Large intestine (tissue), 12 donors: ENCODE measurements around the gene RFC2. TPM values are rescaled to one million over a fixed set of nuclear protein-coding genes. Genes with fewer than 3 reads are reported as not detected.

Experiments
- DNase-seq, 2 donors: peaks; one replicate each; pipeline versions ENCODE4 v3.0.0 to v3.0.0-alpha.2; 2013
- H3K27ac ChIP-seq: one replicate; pipeline ENCODE4 v1.5.1; 2013; ENCODE audit warnings: low read length
- H3K27me3 ChIP-seq: 2 replicates; pipeline ENCODE4 v1.6.1; 2013; ENCODE audit warnings: low read length; ENCODE audit not compliant: control insufficient read depth, insufficient read depth
- H3K36me3 ChIP-seq: 2 replicates; pipeline ENCODE4 v1.6.1; 2013; ENCODE audit warnings: low read length; ENCODE audit not compliant: control insufficient read depth, insufficient read depth
- H3K4me1 ChIP-seq: one replicate; pipeline ENCODE4 v1.6.1; 2013; ENCODE audit warnings: low read length; ENCODE audit not compliant: control insufficient read depth, insufficient read depth
- H3K4me3 ChIP-seq: one replicate; pipeline ENCODE4 v1.5.1; 2013; ENCODE audit warnings: low read length
- H3K9me3 ChIP-seq: one replicate; pipeline ENCODE4 v1.6.1; 2013; ENCODE audit warnings: mild to moderate bottlenecking, low read depth, low read length, moderate library complexity; ENCODE audit not compliant: control insufficient read depth
- WGBS: methylation state at CpG from one replicate; pipeline ENCODE4 v1.1.5; 2013; ENCODE audit warnings: low lambda C conversion rate; ENCODE audit not compliant: insufficient coverage; 5-methylcytosine and 5-hydroxymethylcytosine counted together
- long read RNA-seq, 11 donors: transcript quantifications; one replicate each; lab custom pipeline, GENCODE V29; 2026
- polyA plus RNA-seq: library from polyadenylated mRNA; unstranded; fragments of 120-200 nt; gene quantifications from one replicate; pipeline ENCODE4 v1.2.1, GENCODE V29; 2013

The RFC2 gene
- polyA plus RNA-seq: 19.5 TPM
- long read RNA-seq, donor 1, transcript RFC2-201 (11 exons, 1,695 nt): major isoform, 5 of 6 reads
- long read RNA-seq, donor 1, partial matches to known transcripts: 0 of 6 reads
- long read RNA-seq, donor 1, other reads (novel, unspliced or antisense): 0 of 6 reads
- long read RNA-seq, donor 2, transcript RFC2-201 (11 exons, 1,695 nt): major isoform, 5 of 7 reads
- long read RNA-seq, donor 2, partial matches to known transcripts: 0 of 7 reads
- long read RNA-seq, donor 2, other reads (novel, unspliced or antisense): 0 of 7 reads
- long read RNA-seq, donor 3, transcript RFC2-201 (11 exons, 1,695 nt): major isoform, 7 of 7 reads
- long read RNA-seq, donor 3, partial matches to known transcripts: 0 of 7 reads
- long read RNA-seq, donor 3, other reads (novel, unspliced or antisense): 0 of 7 reads
- long read RNA-seq, donor 4, partial matches to known transcripts: 0 of 1 reads
- long read RNA-seq, donor 4, other reads (novel, unspliced or antisense): 0 of 1 reads
- long read RNA-seq, donor 5, transcript RFC2-201 (11 exons, 1,695 nt): major isoform, 5 of 5 reads
- long read RNA-seq, donor 5, partial matches to known transcripts: 0 of 5 reads
- long read RNA-seq, donor 5, other reads (novel, unspliced or antisense): 0 of 5 reads
- long read RNA-seq, donor 6, transcript RFC2-201 (11 exons, 1,695 nt): major isoform, 8 of 8 reads
- long read RNA-seq, donor 6, partial matches to known transcripts: 0 of 8 reads
- long read RNA-seq, donor 6, other reads (novel, unspliced or antisense): 0 of 8 reads
- long read RNA-seq, donor 7, partial matches to known transcripts: 0 of 3 reads
- long read RNA-seq, donor 7, other reads (novel, unspliced or antisense): 0 of 3 reads
- long read RNA-seq, donor 8, transcript RFC2-201 (11 exons, 1,695 nt): major isoform, 7 of 7 reads
- long read RNA-seq, donor 8, partial matches to known transcripts: 0 of 7 reads
- long read RNA-seq, donor 8, other reads (novel, unspliced or antisense): 0 of 7 reads
- long read RNA-seq, donor 9, partial matches to known transcripts: 0 of 2 reads
- long read RNA-seq, donor 9, other reads (novel, unspliced or antisense): 0 of 2 reads
- long read RNA-seq, donor 10, transcript RFC2-201 (11 exons, 1,695 nt): major isoform, 7 of 14 reads
- long read RNA-seq, donor 10, partial matches to known transcripts: 7 of 14 reads
- long read RNA-seq, donor 10, other reads (novel, unspliced or antisense): 0 of 14 reads
- long read RNA-seq, donor 11, transcript RFC2-201 (11 exons, 1,695 nt): major isoform, 8 of 8 reads
- long read RNA-seq, donor 11, partial matches to known transcripts: 0 of 8 reads
- long read RNA-seq, donor 11, other reads (novel, unspliced or antisense): 0 of 8 reads

GRCh38 chr7:74254129-74254857 is at the start of gene RFC2:
Gene RFC2 (minus strand): TSS chr7:74254399. CDS start chr7:74254383, 16 bp downstream.
- no CpG with 5 or more reads among the region's 75 CpGs for WGBS

GRCh38 chr7:74302745-74303221 is 48.6 kb upstream of the RFC2 start:
- Histone ChIP-seq H3K36me3 (no peaks in the 10 kb centered on the region), H3K4me1 (no peaks in the 10 kb centered on the region), H3K4me3 (no peak overlapping the region), H3K27me3 (no peaks in the 10 kb centered on the region), H3K27ac (no peak overlapping the region), H3K9me3 (no peaks in the 10 kb centered on the region)
- DNase-seq: no peak
- WGBS: no CpG with 5 or more reads among the region's 10 CpGs

More at GRCh38 chr7:74254129-74254857, at the start of gene RFC2:
- Histone ChIP-seq H3K4me1 (peaks cover 6% of the 10 kb centered on the region), H3K36me3 (peaks cover 17% of the 10 kb centered on the region), H3K9me3 (no peaks in the 10 kb centered on the region), H3K27me3 (no peaks in the 10 kb centered on the region), H3K4me3 (peak within 1 kb of the TSS; percentile 90), H3K27ac (peak within 1 kb of the TSS; percentile 93)
- DNase-seq: peak; percentile 96 to 97

- no peaks in the 10 kb centered on the region for H3K9me3 ChIP-seq
- no peak overlapping the region for H3K4me3 ChIP-seq
- WGBS: 100% methylated on average over 3 of the region's 4 CpGs
- no peak overlapping the region for H3K27ac ChIP-seq
- no peaks in the 10 kb centered on the region for H3K4me1 ChIP-seq
- H3K36me3 ChIP-seq: no peaks in the 10 kb centered on the region
- no peak for DNase-seq
- H3K27me3 ChIP-seq: no peaks in the 10 kb centered on the region
These were observed 46.7 kb upstream of the RFC2 start for GRCh38 chr7:74300926-74301325.

GRCh38 chr7:74299401-74299800 is 45.2 kb upstream of the RFC2 start:
- WGBS: no CpG with 5 or more reads among the region's 8 CpGs
- Histone ChIP-seq H3K9me3 (no peaks in the 10 kb centered on the region), H3K27me3 (no peaks in the 10 kb centered on the region), H3K27ac (no peak overlapping the region), H3K36me3 (no peaks in the 10 kb centered on the region), H3K4me3 (no peak overlapping the region), H3K4me1 (peaks cover 4% of the 10 kb centered on the region)
- DNase-seq: no peak

GRCh38 chr7:74297516-74298233 is 43.5 kb upstream of the RFC2 start:
- no peaks in the 10 kb centered on the region for H3K27me3 ChIP-seq
- no peaks in the 10 kb centered on the region for H3K36me3 ChIP-seq
- H3K4me1 ChIP-seq: peaks cover 18% of the 10 kb centered on the region
- 100% methylated on average over 1 of the region's 15 CpGs for WGBS
- H3K9me3 ChIP-seq: no peaks in the 10 kb centered on the region
- no peak overlapping the region for H3K27ac ChIP-seq
- no peak for DNase-seq
- H3K4me3 ChIP-seq: no peak overlapping the region

- H3K36me3 ChIP-seq: no peaks in the 10 kb centered on the region
- WGBS: 68% methylated on average over 2 of the region's 17 CpGs
- no peaks in the 10 kb centered on the region for H3K27me3 ChIP-seq
- H3K27ac ChIP-seq: no peak overlapping the region
- DNase-seq: no peak
- H3K4me3 ChIP-seq: no peak overlapping the region
- H3K4me1 ChIP-seq: peaks cover 43% of the 10 kb centered on the region
- no peaks in the 10 kb centered on the region for H3K9me3 ChIP-seq
These were observed 40.2 kb upstream of the RFC2 start for GRCh38 chr7:74294191-74294998.

- Histone ChIP-seq H3K27me3 (no peaks in the 10 kb centered on the region), H3K9me3 (no peaks in the 10 kb centered on the region), H3K4me1 (peaks cover 49% of the 10 kb centered on the region), H3K36me3 (no peaks in the 10 kb centered on the region), H3K4me3 (peak overlapping the region; percentile 40), H3K27ac (peak overlapping the region; percentile 86)
- DNase-seq: no peak
- WGBS: no CpG with 5 or more reads among the region's 4 CpGs
These were observed 39.3 kb upstream of the RFC2 start for GRCh38 chr7:74293577-74293908.

- Histone ChIP-seq H3K36me3 (no peaks in the 10 kb centered on the region), H3K4me1 (peaks cover 54% of the 10 kb centered on the region), H3K9me3 (no peaks in the 10 kb centered on the region), H3K27ac (peak overlapping the region; percentile 86), H3K27me3 (no peaks in the 10 kb centered on the region), H3K4me3 (peak overlapping the region; percentile 40)
- DNase-seq: peak; percentile 93 to 97
- WGBS: 17% methylated on average over 1 of the region's 18 CpGs
These were observed 38.8 kb upstream of the RFC2 start for GRCh38 chr7:74292757-74293576.
